Measurements from ENCODE around the gene TMEM254.
"Not testable (repeated sequence)": the region's sequence is repeated elsewhere in the genome, so short reads cannot be mapped to it uniquely, and the experiment has no call there.

Gene TMEM254

GRCh38 chr10:80078448-80079311 is at the start of gene TMEM254:
Gene TMEM254 (plus strand): TSS chr10:80078665. CDS start chr10:80078700, 35 bp downstream.
- peak; percentile 74 for DNase-seq

- DNase-seq = not testable (repeated sequence)
These were observed 49.3 kb upstream of the TMEM254 start for GRCh38 chr10:80029205-80029604.

- DNase-seq = not testable (repeated sequence)
These were observed 48.6 kb upstream of the TMEM254 start for GRCh38 chr10:80029865-80030264.

GRCh38 chr10:80032503-80032902 is 46.0 kb upstream of the TMEM254 start:
- no peak for DNase-seq

GRCh38 chr10:80034766-80035165 is 43.7 kb upstream of the TMEM254 start:
- DNase-seq = not testable (repeated sequence)

GRCh38 chr10:80035430-80035829 is 43.0 kb upstream of the TMEM254 start:
- not testable (repeated sequence) for DNase-seq

- not testable (repeated sequence) for DNase-seq
These were observed 41.5 kb upstream of the TMEM254 start for GRCh38 chr10:80036921-80037500.

GRCh38 chr10:80038226-80038625 is 40.2 kb upstream of the TMEM254 start:
- DNase-seq = not testable (repeated sequence)

- no peak for DNase-seq
These were observed 37.3 kb upstream of the TMEM254 start for GRCh38 chr10:80041162-80041561.

- not testable (repeated sequence) for DNase-seq
These were observed 33.5 kb upstream of the TMEM254 start for GRCh38 chr10:80044935-80045334.

GRCh38 chr10:80046629-80047441 is 31.6 kb upstream of the TMEM254 start:
- DNase-seq = peak; percentile 47

GRCh38 chr10:80050752-80051151 is 27.7 kb upstream of the TMEM254 start:
- no peak for DNase-seq

GRCh38 chr10:80051993-80052392 is 26.5 kb upstream of the TMEM254 start:
- DNase-seq = no peak

- no peak for DNase-seq
These were observed 22.7 kb upstream of the TMEM254 start for GRCh38 chr10:80055760-80056159.

- DNase-seq = no peak
These were observed 21.3 kb upstream of the TMEM254 start for GRCh38 chr10:80057171-80057570.

- DNase-seq = no peak
These were observed 14.2 kb upstream of the TMEM254 start for GRCh38 chr10:80064120-80064886.

- no peak for DNase-seq
These were observed 11.7 kb upstream of the TMEM254 start for GRCh38 chr10:80066809-80067208.

- DNase-seq = not testable (repeated sequence)
These were observed 10.6 kb upstream of the TMEM254 start for GRCh38 chr10:80067821-80068220.

- no peak for DNase-seq
These were observed 10.2 kb upstream of the TMEM254 start for GRCh38 chr10:80068270-80068669.

GRCh38 chr10:80070057-80070456 is 8.4 kb upstream of the TMEM254 start:
- DNase-seq = no peak

- no peak for DNase-seq
These were observed 5.9 kb upstream of the TMEM254 start for GRCh38 chr10:80072584-80072983.

GRCh38 chr10:80075781-80076180 is 2.7 kb upstream of the TMEM254 start:
- DNase-seq = no peak
